ENCODE data around the gene TOR2A.
"Not testable (repeated sequence)": the region's sequence is repeated elsewhere in the genome, so short reads cannot be mapped to it uniquely, and the experiment has no call there.

TOR2A gene

GRCh38 chr9:127767909-127768331 is 32.8 kb upstream of the TOR2A start:
- no peak for DNase-seq

- no peak for DNase-seq
These were observed 32.3 kb upstream of the TOR2A start for GRCh38 chr9:127767410-127767809.

GRCh38 chr9:127765418-127765817 is 30.3 kb upstream of the TOR2A start:
- DNase-seq = no peak

GRCh38 chr9:127763918-127764384 is 28.9 kb upstream of the TOR2A start:
- DNase-seq = peak; percentile 52

GRCh38 chr9:127762111-127762676 is 27.1 kb upstream of the TOR2A start:
- no peak for DNase-seq

GRCh38 chr9:127761491-127761956 is 26.4 kb upstream of the TOR2A start:
- no peak for DNase-seq

- DNase-seq = no peak
These were observed 26.0 kb upstream of the TOR2A start for GRCh38 chr9:127761061-127761460.

GRCh38 chr9:127758843-127759242 is 23.7 kb upstream of the TOR2A start:
- no peak for DNase-seq

GRCh38 chr9:127756776-127757175 is 21.7 kb upstream of the TOR2A start:
- not testable (repeated sequence) for DNase-seq

GRCh38 chr9:127756233-127756632 is 21.1 kb upstream of the TOR2A start:
- DNase-seq = no peak

GRCh38 chr9:127755061-127756060 is 20.3 kb upstream of the TOR2A start:
- no peak for DNase-seq

- no peak for DNase-seq
These were observed 19.3 kb upstream of the TOR2A start for GRCh38 chr9:127754099-127755060.

- DNase-seq = no peak
These were observed 18.5 kb upstream of the TOR2A start for GRCh38 chr9:127753622-127754021.

- no peak for DNase-seq
These were observed 18.1 kb upstream of the TOR2A start for GRCh38 chr9:127753148-127753547.

- DNase-seq = no peak
These were observed 16.4 kb upstream of the TOR2A start for GRCh38 chr9:127751269-127752054.

GRCh38 chr9:127749090-127749787 is 14.1 kb upstream of the TOR2A start:
- DNase-seq = no peak

- DNase-seq = no peak
These were observed 12.0 kb upstream of the TOR2A start for GRCh38 chr9:127746959-127747569.

GRCh38 chr9:127744398-127745110 is 9.5 kb upstream of the TOR2A start:
- no peak for DNase-seq

GRCh38 chr9:127742435-127743088 is 7.5 kb upstream of the TOR2A start:
- DNase-seq = no peak

Data from activated CD4-positive, alpha-beta T cell treated with anti-CD3 and anti-CD28 coated beads for 48 hours (primary cell).